ENCODE data around the gene ITPR2.

DNA sequence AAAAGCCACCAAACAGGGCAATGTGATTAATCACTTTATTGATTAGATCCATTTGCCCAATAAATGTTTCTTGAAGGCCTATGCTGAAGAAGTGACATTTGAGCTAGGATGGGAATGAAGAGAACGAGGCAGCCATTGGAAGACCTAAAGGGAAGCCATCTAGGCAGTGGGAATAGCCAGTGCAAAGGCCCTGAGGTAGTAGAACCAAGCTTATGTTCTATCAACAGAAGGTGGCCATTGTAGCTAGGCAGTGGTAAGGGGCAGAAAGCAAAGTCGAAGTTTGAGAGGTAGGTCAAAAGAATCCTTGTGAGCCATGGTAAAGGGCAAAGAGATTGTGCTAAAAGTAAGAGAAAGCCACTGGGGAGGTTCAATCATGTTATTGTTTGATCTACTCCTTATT lies 173.1 kb downstream of the ITPR2 start:
- TF ChIP-seq, protein P1, sequence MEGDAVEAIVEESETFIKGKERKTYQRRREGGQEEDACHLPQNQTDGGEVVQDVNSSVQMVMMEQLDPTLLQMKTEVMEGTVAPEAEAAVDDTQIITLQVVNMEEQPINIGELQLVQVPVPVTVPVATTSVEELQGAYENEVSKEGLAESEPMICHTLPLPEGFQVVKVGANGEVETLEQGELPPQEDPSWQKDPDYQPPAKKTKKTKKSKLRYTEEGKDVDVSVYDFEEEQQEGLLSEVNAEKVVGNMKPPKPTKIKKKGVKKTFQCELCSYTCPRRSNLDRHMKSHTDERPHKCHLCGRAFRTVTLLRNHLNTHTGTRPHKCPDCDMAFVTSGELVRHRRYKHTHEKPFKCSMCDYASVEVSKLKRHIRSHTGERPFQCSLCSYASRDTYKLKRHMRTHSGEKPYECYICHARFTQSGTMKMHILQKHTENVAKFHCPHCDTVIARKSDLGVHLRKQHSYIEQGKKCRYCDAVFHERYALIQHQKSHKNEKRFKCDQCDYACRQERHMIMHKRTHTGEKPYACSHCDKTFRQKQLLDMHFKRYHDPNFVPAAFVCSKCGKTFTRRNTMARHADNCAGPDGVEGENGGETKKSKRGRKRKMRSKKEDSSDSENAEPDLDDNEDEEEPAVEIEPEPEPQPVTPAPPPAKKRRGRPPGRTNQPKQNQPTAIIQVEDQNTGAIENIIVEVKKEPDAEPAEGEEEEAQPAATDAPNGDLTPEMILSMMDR (IDR thresholded peaks at IDR 0.05), result no peak
- TF ChIP-seq POLR2A (IDR thresholded peaks at IDR 0.05), result no peak

Data from adrenal gland (tissue), 5 donors.